HUES6 (cell line): ENCODE data around the gene PHF2.

Experiments used
- H3K27ac ChIP-seq: 2 replicates; pipeline ENCODE4 v1.7.0; 2013; ENCODE audit warnings: low read depth, mild to moderate bottlenecking, low read length, inconsistent platforms
- H3K27me3 ChIP-seq: 2 replicates; pipeline ENCODE4 v1.6.1; 2013; ENCODE audit warnings: low read length; ENCODE audit not compliant: control insufficient read depth, insufficient read depth
- H3K36me3 ChIP-seq: 2 replicates; pipeline ENCODE4 v1.6.1; 2013; ENCODE audit warnings: low read length; ENCODE audit not compliant: control insufficient read depth, insufficient read depth
- H3K4me1 ChIP-seq: 2 replicates; pipeline ENCODE4 v1.6.1; 2013; ENCODE audit warnings: low read length; ENCODE audit not compliant: control insufficient read depth, insufficient read depth
- H3K4me3 ChIP-seq: 2 replicates; pipeline ENCODE4 v1.5.1; 2013; ENCODE audit warnings: low read depth, low read length
- H3K9ac ChIP-seq: one replicate; pipeline ENCODE4 v1.6.1; 2013; ENCODE audit warnings: mild to moderate bottlenecking, low read length
- H3K9me3 ChIP-seq: 2 replicates; pipeline ENCODE4 v1.6.1; 2013; ENCODE audit warnings: low read depth, low read length; ENCODE audit not compliant: control insufficient read depth, insufficient read depth

Gene PHF2

GRCh38 chr9:93684161-93684765 is 107.9 kb downstream of the PHF2 start:
- Histone ChIP-seq H3K27me3 (no peaks in the 10 kb centered on the region), H3K9ac (no peak overlapping the region), H3K36me3 (no peaks in the 10 kb centered on the region), H3K9me3 (peaks cover 17% of the 10 kb centered on the region; the same call in 1 of the 2 replicates), H3K27ac (no peak overlapping the region), H3K4me1 (peaks cover 3% of the 10 kb centered on the region; the same call in 1 of the 2 replicates), H3K4me3 (no peak overlapping the region)

DNA sequence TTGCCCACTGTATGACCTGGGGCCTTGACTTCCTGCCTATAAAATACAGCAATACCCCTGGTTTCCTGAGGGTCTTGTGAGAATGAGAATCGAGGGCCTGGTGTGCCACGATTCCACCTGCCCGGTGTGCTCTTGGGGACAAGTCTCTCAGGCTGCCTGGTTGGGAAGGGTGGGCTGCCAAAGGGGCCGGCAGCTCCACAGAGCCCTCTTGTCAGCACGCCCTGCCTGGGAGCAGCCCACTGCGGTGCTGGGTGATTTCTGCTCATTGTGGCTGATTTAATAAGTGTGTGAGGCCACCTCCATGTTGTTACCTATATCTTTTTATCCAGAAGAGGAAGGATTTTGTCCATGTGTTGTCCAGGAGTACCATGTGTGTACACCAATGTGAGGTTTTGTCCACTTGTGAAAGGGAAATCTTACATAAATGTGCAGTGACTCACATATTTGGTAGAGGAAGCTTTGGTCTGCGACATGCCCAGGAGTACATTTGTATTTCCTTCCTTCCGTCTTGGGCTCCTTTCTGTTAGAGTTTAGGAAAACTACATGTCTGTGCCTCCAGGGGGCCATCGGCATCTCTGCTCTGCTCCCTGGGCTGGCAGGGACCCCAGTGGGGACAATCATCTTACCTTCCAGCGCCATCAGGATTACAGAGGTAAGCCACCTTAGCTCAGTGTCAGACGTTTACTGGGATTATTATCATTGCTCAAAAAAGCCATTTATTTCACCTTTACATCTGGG is 108.6 kb downstream of the PHF2 start:
- Histone ChIP-seq H3K9me3 (peaks cover 22% of the 10 kb centered on the region; the same call in 1 of the 2 replicates), H3K9ac (no peak overlapping the region), H3K4me1 (peaks cover 3% of the 10 kb centered on the region; the same call in 1 of the 2 replicates), H3K27me3 (no peaks in the 10 kb centered on the region), H3K27ac (no peak overlapping the region), H3K4me3 (no peak overlapping the region), H3K36me3 (no peaks in the 10 kb centered on the region)

DNA sequence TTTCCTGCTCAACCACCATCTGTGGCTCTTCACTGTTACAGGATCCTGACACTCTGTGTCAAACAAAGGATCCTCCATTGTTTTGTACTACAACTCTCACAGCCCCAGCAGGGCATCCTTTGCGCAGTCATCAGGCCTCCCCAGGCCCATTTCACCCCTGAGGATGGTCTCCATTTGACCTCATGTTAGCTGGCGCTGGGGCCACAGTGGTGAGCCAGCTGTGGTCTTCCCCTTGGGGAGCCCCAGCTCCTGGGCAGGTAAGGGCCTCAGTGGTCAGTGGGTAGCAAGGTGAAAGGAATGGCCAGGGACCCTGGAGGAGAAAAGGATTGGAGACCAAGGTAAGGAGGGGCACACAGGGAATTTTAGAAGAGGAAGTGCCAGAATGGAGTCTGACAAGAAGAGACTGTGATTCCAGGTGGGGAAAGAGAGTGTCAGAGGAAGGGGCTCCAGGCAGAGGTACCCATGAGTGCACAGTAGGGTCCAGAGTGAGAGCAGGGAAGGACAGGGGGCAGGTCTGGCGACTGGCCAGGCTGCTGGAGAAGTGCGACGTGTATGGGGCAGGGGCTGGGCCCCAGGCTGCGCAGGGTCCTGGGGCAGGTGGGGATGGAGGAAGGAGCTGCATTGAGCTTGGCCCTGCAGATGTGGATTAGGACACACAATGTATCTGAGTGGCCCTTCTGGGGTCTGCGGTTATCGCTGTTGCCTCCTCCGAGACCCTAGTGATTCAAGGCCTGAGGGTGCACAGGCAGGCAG is 109.9 kb downstream of the PHF2 start:
- H3K4me3 ChIP-seq = no peak overlapping the region
- H3K27ac ChIP-seq = no peak overlapping the region
- peaks cover 30% of the 10 kb centered on the region; the same call in 1 of the 2 replicates for H3K9me3 ChIP-seq
- H3K9ac ChIP-seq = no peak overlapping the region
- no peaks in the 10 kb centered on the region for H3K27me3 ChIP-seq
- no peaks in the 10 kb centered on the region for H3K36me3 ChIP-seq
- H3K4me1 ChIP-seq = peaks cover 3% of the 10 kb centered on the region; the same call in 1 of the 2 replicates

DNA sequence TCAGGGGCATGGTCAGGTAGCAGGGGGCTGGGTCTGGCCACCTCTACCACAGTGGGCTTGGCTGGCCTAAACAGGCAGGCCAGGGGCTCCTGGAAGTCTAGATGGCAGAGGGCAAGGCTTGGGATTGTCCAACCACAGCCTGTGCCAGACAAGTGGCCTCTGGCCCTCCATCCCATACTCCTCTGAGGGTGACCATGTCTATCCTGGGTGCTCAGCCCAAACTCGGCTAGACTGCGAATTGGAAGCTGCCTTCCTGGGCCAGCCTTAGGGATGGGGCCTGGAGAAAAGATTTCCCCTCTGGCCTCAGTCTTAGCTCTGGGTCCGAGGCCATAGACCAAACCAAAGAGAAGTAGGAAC is 110.5 kb downstream of the PHF2 start:
- Histone ChIP-seq H3K27ac (no peak overlapping the region), H3K9me3 (peaks cover 32% of the 10 kb centered on the region), H3K9ac (no peak overlapping the region), H3K4me3 (no peak overlapping the region), H3K4me1 (peaks cover 3% of the 10 kb centered on the region; the same call in 1 of the 2 replicates), H3K27me3 (no peaks in the 10 kb centered on the region), H3K36me3 (no peaks in the 10 kb centered on the region)

DNA sequence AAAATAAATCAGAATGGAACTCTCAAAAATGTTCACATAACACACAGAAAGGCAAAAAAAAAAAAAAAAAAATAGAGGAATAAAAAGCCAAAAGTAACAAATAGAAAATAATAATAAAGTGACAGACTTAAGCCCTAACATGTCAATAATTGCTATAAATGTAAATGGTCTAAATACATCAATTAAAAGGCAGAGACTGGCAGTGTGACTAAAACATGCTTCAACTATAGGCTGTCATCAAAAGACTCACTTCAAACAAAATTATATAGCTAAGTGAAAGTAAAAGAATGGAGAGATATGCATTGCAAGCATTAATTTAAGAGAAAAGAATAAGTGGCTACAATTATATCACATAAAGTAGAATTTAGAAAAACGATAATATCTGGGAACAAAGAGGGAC is 114.2 kb downstream of the PHF2 start:
- Histone ChIP-seq H3K9me3 (peaks cover 39% of the 10 kb centered on the region), H3K27ac (no peak overlapping the region), H3K4me3 (no peak overlapping the region), H3K36me3 (no peaks in the 10 kb centered on the region), H3K4me1 (no peaks in the 10 kb centered on the region), H3K9ac (no peak overlapping the region), H3K27me3 (no peaks in the 10 kb centered on the region)

DNA sequence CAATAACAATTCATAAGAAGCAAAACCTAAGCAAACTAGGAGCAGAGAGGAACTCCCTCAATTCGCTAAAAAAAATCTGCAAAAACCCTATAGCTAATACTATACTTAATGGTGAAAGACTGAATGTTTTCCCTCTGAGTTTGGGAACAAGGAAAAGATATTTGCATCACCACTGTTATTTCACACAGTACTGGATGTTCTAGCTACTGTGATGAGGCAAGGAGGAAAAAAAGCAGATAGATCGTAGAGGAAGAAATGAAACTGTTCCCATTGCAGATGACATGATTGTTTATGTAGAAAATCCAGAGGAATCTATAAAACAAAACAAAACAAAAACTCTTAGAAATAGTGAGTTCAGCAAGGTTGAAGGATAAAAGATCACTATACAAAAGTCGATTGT is 116.7 kb downstream of the PHF2 start:
- peaks cover 38% of the 10 kb centered on the region for H3K9me3 ChIP-seq
- no peak overlapping the region for H3K27ac ChIP-seq
- no peak overlapping the region for H3K4me3 ChIP-seq
- no peak overlapping the region for H3K9ac ChIP-seq
- H3K27me3 ChIP-seq = no peaks in the 10 kb centered on the region
- no peaks in the 10 kb centered on the region for H3K4me1 ChIP-seq
- no peaks in the 10 kb centered on the region for H3K36me3 ChIP-seq

GRCh38 chr9:93697352-93698139 is 121.2 kb downstream of the PHF2 start:
- Histone ChIP-seq H3K9me3 (peaks cover 45% of the 10 kb centered on the region), H3K27ac (no peak overlapping the region), H3K9ac (no peak overlapping the region), H3K36me3 (no peaks in the 10 kb centered on the region), H3K27me3 (no peaks in the 10 kb centered on the region), H3K4me3 (no peak overlapping the region), H3K4me1 (no peaks in the 10 kb centered on the region)

- no peak overlapping the region for H3K27ac ChIP-seq
Measured at GRCh38 chr9:93698140-93698908, 121.9 kb downstream of the PHF2 start.

GRCh38 chr9:93699650-93700049 is 123.3 kb downstream of the PHF2 start:
- no peaks in the 10 kb centered on the region for H3K36me3 ChIP-seq
- H3K9me3 ChIP-seq = peaks cover 45% of the 10 kb centered on the region
- no peak overlapping the region for H3K27ac ChIP-seq
- H3K27me3 ChIP-seq = no peaks in the 10 kb centered on the region
- H3K9ac ChIP-seq = no peak overlapping the region
- H3K4me1 ChIP-seq = no peaks in the 10 kb centered on the region
- H3K4me3 ChIP-seq = no peak overlapping the region

More at GRCh38 chr9:93698140-93698908, 121.9 kb downstream of the PHF2 start:
- H3K4me1 ChIP-seq = no peaks in the 10 kb centered on the region
- no peaks in the 10 kb centered on the region for H3K27me3 ChIP-seq
- no peak overlapping the region for H3K9ac ChIP-seq
- H3K9me3 ChIP-seq = peaks cover 45% of the 10 kb centered on the region
- H3K36me3 ChIP-seq = no peaks in the 10 kb centered on the region
- H3K4me3 ChIP-seq = no peak overlapping the region
